DMS53 treated with DMSO at 0.1 percent for 48 hours (cell line): ENCODE data around the gene MAP2K7.

Source experiments
- DNase-seq: peaks from one replicate; lab custom pipeline; 2025; ENCODE audit not compliant: unreplicated experiment; lab: John Stamatoyannopoulos, UW

Gene MAP2K7

DNA sequence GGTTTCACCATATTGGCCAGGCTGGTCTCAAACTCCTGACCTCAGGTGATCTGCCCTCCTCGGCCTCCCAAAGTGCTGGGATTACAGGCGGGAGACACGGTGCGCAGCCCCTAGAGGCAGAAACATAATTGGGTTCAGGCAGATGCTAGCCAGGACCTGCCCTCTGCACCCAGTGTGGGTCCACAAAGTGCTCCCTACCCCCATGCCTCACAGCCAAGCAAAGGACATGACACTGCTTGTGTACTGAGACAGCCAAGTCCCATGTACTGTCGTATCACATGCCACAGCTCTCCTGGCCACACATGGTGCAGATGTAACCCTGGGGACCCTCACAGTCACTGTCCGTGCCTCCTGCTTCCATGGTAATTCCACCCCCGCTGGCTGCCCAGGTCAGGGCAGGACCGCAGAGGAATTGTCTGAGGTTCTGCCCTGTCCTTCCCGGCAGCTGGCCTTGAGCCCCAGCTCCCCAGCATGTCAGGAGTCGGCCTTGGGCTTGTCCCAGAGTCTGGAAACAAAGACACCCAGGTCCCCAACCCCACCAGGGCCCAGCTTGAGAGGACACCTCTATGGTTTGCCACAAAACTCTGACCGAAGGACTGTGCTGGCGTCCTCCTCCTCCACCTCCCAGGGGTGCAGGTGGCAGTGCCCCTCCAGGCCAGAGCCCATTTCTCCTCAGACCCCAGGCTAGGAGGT is 37.1 kb upstream of the MAP2K7 start:
- no peak for DNase-seq

- no peak for DNase-seq
Observed at GRCh38 chr19:7867092-7867844, 36.4 kb upstream of the MAP2K7 start.

DNA sequence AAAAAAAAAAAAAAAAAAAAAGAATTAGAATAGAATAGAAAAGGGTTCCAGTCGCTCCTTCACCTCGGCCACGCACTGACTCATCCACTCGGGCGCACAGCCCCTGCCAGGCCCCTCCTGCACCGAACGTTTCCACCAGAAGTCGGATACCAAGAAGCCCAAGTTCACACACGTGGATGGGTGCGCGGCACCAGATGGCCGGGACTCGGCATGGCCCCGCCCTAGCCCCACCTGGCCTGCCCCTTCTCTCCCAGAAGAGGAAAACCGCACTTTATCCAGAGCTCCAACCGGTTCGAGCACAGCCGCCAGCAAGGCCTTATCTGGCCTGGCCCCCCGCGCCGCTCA is 35.4 kb upstream of the MAP2K7 start:
- DNase-seq = peak; percentile 48

- peak; percentile 55 for DNase-seq
Observed at GRCh38 chr19:7868671-7869452, 34.8 kb upstream of the MAP2K7 start.

DNA sequence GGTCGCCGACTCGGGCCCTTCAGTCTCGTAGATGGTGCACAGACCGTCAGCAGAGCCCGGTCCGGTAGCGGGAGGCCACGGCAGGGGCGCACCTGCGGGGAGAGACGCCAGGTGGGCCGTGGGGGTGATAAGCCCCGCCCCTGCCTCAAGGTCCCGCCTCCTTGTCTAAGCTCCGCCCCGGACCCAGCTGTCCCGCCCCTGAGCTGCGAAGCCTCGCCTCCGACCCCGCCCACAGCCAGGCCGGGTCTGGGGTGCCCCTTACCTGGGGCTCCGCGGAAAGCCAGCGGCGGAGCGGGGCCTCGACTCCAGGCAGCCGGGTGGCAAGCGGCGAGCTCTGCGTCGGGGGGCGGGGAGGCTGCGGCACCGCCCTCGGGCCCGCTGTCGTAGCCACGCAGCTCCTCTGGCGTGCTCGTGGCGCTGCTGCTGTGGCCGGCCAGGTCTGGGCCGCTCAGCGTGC is 34.2 kb upstream of the MAP2K7 start:
- DNase-seq = no peak

DNA sequence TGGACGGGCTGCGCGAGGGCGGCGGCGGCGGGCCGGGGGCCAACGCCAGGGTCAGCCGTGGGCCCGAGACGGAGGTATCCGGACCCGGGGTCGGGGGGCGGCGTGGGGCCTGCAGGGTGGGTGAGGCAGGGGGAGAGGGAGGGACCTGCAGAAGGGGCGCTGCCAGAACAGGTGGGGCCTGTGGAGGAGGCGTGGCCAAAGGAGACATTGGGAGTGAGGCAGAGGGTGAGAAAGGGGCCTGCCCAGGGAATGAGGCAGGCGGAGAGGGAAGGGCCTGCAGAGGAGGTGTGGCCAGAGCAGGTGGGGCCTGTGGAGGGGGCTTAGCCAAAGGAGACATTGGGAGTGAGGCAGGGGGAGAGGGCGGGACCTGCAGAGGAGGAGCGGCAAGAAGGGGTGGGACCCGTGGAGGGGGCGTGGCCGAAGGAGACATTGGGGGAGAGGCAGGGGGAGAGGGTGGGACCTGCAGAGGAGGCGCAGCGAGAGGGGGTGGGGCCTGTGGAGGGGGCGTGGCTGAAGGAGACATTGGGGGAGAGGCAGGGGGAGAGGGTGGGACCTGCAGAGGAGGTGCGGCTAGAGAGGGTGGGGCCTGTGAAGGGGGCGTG is 33.7 kb upstream of the MAP2K7 start:
- no peak for DNase-seq

DNA sequence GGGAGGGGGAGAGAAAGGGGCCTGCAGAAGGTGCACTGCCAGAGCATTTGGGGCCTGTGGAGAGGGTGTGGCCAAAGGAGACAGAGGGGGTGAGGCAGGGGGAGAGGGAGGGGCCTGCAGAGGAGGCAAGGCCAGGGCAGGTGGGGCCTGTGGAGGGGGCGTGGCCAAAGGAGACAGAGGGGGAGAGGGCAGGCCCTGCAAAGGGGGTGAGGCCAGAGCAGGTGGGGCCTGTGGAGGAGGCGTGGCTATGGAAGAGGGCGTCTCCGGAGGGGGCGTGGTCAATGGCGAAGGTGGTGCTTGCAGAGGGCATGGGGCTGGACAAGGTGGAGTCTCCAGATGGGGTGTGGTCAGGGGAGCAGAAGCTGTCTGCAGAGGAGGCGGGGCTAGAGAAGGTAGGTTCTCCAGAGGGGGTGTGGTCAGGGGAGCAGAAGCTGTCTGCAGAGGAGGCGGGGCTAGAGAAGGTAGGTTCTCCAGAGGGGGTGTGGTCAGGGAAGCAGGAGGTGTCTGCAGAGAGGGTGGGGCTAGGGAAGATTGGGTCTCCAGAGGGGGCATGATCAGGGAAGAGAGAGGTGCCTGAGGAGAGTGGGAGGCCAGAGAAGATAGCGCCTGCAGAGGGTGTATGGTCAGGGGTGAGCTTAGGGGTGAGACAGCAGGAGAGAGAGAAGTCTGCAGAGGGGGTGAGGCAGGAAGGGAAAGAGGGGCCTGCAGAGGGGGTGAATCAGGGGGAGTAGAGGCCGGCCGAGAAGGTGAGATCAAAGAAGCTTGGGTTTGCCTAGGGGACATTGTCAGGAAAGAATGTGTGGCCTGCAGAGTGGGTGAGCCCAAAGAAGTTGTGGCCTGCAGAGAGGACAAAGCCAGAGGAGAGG is 32.9 kb upstream of the MAP2K7 start:
- DNase-seq = no peak

DNA sequence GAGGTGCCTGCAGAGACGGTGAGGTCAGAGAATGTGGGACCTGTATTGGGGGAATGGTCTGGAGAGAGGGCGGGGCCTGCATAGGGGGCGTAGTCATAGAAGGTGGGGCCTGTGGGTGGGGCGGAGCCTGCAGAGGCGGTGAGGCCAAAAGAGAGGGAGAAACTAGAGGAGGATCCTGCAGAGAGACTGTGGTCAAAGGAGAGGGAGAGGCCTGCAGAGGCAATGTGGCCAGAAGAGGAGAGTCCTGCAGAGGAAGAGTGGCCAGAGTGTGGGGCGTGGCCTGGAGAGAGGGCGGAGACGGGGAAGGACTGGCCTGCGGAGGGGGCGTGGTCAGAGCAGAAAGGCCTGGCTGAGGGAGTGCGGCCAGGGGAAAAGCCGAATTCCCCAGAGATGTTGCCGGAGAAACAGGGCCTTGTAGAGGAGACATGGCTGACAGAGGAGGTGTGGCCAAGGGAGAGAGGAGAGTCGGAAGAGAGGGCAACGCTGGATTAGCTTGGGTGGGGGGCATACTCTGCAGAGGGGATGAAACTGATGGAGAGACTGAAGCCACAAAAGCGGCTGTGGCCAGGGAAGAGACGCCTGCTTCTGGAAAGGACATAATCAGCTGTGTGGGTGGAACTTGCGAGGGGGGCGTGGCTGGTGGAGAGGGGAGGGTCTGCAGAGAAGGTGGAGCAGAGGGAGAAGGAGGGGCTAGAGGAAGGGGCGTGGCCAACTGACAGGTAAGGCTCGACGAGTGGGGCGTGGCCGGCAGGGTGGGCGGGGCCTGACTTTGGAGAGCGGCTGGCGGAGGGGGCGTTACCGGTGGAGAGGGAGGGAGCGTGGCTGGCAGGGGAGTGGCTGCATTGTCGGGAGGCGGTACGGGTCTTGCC is 32.0 kb upstream of the MAP2K7 start:
- DNase-seq = no peak

GRCh38 chr19:7872306-7873204 is 31.1 kb upstream of the MAP2K7 start:
- no peak for DNase-seq

GRCh38 chr19:7873304-7874075 is 30.2 kb upstream of the MAP2K7 start:
- no peak for DNase-seq

DNA sequence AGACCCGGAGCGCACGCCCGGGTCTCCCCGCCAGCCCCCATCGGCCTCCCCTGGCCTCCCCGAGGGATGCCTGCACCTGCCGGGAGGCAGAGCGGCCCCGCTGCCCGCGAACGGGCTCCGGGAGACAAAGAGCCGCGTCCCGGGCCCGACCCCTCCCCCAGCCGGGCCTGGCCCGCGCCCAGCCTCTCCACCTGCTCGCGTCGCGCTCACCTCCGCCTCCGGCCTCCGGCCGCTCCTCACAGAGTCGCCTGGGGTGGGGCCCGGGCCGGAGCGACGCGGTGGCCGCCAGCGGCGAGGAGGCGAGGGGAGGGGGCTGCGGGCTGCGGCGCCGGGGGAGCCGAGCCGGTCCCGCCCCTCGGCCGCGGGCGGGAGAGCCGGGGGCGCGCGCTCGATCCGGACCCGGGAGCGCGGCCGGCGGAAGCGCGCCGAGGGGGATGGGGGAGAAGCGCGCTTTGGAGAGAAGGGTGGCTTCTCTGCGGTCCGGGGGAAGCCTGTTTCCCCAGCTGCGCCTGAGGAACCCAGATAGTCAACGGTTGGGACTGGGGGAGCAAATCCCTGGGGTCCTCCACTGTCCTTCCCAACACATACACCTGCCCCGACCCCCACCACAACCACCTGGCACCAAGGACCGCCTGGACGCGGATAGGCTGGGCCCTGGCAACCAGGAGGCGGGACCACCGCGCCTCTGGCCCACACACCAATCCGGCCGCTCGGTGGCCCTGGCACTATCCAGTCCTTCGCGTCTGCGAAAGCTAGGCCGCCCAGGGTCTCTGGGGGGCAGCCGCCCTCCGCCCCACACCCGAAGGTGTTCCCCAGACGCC is 29.4 kb upstream of the MAP2K7 start, which contains the start of gene PRR36:
TSS of gene PRR36 (minus strand) at position 315 of the 821 bp plus-strand sequence. CDS start 701 bp downstream, outside the sequence.
- peak; percentile 25 for DNase-seq

GRCh38 chr19:7874897-7875273 is 28.8 kb upstream of the MAP2K7 start:
- no peak for DNase-seq

DNA sequence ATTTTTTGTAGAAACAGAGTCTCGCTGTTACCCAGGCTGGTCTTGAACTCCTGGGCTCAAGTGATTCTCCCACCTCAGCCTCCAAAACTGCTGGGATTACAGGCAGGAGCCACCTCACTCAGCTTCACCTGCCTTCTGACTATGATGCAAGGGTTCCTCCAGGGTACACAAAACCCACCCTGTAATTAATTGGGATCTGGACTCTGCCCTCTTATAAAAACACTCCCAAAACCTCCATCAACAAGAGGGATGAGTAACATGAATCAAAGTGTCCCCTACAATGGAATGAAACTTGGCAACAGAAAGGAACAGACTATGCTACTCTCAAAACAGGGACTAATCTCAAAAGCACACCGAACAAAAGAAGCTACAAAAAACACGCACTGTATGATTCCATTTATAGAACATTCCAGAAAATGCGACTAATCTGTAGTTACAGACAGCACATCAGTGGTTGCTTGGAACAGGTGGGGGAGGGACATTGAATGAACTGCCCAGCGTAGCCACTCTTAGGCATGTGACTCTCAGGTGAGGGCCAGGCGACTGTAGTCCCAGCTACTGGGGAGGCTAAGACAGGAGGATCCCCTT is 26.3 kb upstream of the MAP2K7 start:
- no peak for DNase-seq

DNA sequence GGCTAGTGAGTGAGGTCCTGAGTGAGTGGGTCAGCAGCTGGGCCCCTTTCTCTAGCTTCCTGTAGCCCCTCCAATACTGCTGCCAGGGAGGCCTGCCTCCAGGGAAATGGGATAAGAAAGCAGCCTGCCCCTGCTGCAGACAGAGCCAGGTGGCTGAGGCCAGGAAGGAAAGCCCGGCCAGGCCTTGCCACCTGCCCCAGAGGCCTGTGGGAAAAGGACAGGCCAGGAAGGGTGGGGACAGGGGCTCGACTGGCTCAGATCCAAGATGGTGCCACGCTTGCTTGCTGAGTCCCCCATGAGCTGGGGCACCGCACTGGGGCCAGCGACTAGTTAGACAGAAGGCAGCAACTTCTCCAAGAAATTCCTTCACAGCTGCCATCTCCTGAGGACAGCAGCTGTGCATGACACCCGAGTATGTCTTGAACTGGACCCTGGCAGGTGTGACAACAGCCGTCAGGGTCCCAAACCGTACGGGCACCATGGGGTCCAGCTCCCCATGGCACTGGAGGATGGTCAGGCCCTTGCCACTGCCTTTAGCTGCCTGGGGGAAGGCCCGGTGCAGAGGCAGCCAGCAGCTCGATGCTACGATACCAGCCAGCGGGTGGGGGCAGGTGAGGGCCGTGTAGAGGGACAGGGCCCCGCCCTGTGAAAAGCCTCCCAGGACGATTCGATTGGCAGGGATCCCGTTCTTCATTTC is 24.4 kb upstream of the MAP2K7 start:
- no peak for DNase-seq

- DNase-seq = no peak
Observed at GRCh38 chr19:7879836-7880235, 23.8 kb upstream of the MAP2K7 start.

DNA sequence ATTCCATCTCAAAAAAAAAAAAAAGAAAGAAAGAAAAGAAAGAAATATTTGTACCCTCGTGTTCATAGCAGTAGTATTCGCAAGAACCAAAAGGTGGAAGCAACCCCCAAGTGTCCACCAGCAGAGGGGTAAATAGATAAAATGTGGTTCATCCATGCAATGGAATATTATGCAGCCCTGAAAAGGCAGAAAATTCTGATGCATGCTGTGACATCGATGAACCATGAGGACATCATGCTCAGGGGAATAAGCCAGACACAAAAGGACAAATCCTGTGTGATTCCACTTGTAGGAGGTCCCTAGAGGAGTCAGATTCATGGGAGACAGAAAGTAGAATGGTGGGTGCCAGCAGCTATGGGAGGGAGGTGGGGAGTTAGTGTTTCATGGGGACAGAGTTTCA is 21.8 kb upstream of the MAP2K7 start:
- DNase-seq = no peak
